ENCODE data around the gene PCDHGA6.
"Not testable (repeated sequence)": the region's sequence is repeated elsewhere in the genome, so short reads cannot be mapped to it uniquely, and the experiment has no call there.

Gene PCDHGA6

GRCh38 chr5:141373673-141374317 lies at the start of gene PCDHGA6:
PCDHGA6 (plus strand) TSS chr5:141373891; CDS start chr5:141374084, 193 bp downstream.
- DNase-seq (ENCODE audit: low read depth), result no peak

GRCh38 chr5:141326088-141326854 lies 47.4 kb upstream of the PCDHGA6 start:
- DNase-seq (ENCODE audit: low read depth), result peak; percentile 50

- no peak for DNase-seq (ENCODE audit: low read depth)
Measured at GRCh38 chr5:141328231-141328630, 45.5 kb upstream of the PCDHGA6 start.

- no peak for DNase-seq (ENCODE audit: low read depth)
Measured at GRCh38 chr5:141330299-141331080, 43.2 kb upstream of the PCDHGA6 start, which contains the start of gene PCDHGA1. PCDHGA1 (plus strand) TSS chr5:141330514.

GRCh38 chr5:141332571-141332970 lies 41.1 kb upstream of the PCDHGA6 start:
- not testable (repeated sequence) for DNase-seq (ENCODE audit: low read depth)

GRCh38 chr5:141338538-141339306 lies 35.0 kb upstream of the PCDHGA6 start, which contains the start of gene PCDHGA2:
PCDHGA2 (plus strand) TSS chr5:141338760.
- DNase-seq (ENCODE audit: low read depth), result no peak

- DNase-seq (ENCODE audit: low read depth), result not testable (repeated sequence)
Measured at GRCh38 chr5:141340781-141341354, 32.8 kb upstream of the PCDHGA6 start.

GRCh38 chr5:141342773-141343172 lies 30.9 kb upstream of the PCDHGA6 start:
- DNase-seq (ENCODE audit: low read depth), result no peak

GRCh38 chr5:141343242-141343952 lies 30.3 kb upstream of the PCDHGA6 start, which contains the start of gene PCDHGA3:
PCDHGA3 (plus strand) TSS chr5:141343829; CDS start chr5:141344034, 205 bp downstream.
- no peak for DNase-seq (ENCODE audit: low read depth)

- DNase-seq (ENCODE audit: low read depth), result no peak
Measured at GRCh38 chr5:141343953-141344463, 29.7 kb upstream of the PCDHGA6 start.

GRCh38 chr5:141345327-141345726 lies 28.4 kb upstream of the PCDHGA6 start:
- DNase-seq (ENCODE audit: low read depth), result no peak

GRCh38 chr5:141346017-141346416 lies 27.7 kb upstream of the PCDHGA6 start:
- DNase-seq (ENCODE audit: low read depth), result not testable (repeated sequence)

GRCh38 chr5:141349917-141350619 lies 23.6 kb upstream of the PCDHGA6 start, which contains the start of gene PCDHGB1:
PCDHGB1 (plus strand) TSS chr5:141350099; CDS start chr5:141350261, 162 bp downstream.
- peak; percentile 11 for DNase-seq (ENCODE audit: low read depth)

GRCh38 chr5:141351591-141351990 lies 22.1 kb upstream of the PCDHGA6 start:
- DNase-seq (ENCODE audit: low read depth), result no peak

- no peak for DNase-seq (ENCODE audit: low read depth)
Measured at GRCh38 chr5:141354900-141355469, 18.7 kb upstream of the PCDHGA6 start, which contains the start of gene PCDHGA4. PCDHGA4 (plus strand) TSS chr5:141355021; CDS start chr5:141355108, 87 bp downstream.

- DNase-seq (ENCODE audit: low read depth), result no peak
Measured at GRCh38 chr5:141355641-141356040, 18.1 kb upstream of the PCDHGA6 start.

GRCh38 chr5:141356133-141356532 lies 17.6 kb upstream of the PCDHGA6 start:
- no peak for DNase-seq (ENCODE audit: low read depth)

GRCh38 chr5:141356950-141357349 lies 16.7 kb upstream of the PCDHGA6 start:
- DNase-seq (ENCODE audit: low read depth), result no peak
